A673 (cell line): ENCODE data around the gene SUN5. TPM values are rescaled to one million over a fixed set of nuclear protein-coding genes. Genes with fewer than 3 reads are reported as not detected.

Experiments used
- BruUV-seq: library from RNA; stranded (reverse); fragments of 400-500 nt; replicated peaks from 2 replicates; lab custom pipeline; 2021; lab: Mats Ljungman, UMichigan
- CTCF ChIA-PET: fragments of 300-600 bp; sonication (Branson Sonifier 250); formaldehyde crosslinking; loops from one replicate; lab custom pipeline; 2022; ENCODE audit warnings: antibody characterized with exemption; lab: Charles Lee
- POLR2A ChIA-PET: fragments of 300-600 bp; sonication (Branson Sonifier 250); formaldehyde crosslinking; loops from one replicate; lab custom pipeline; 2022; ENCODE audit warnings: antibody characterized with exemption; ENCODE audit not compliant: low non-redundant PET; lab: Charles Lee
- DNase-seq: peaks from one replicate; pipeline ENCODE4 v3.0.0-alpha.2; 2015; ENCODE audit warnings: low spot score
- H3K27ac ChIP-seq: fragments of 200-600 bp; sonication (generic); 2 replicates; pipeline ENCODE4 v1.5.1; 2016; ENCODE audit warnings: mixed run types, low read depth, mild to moderate bottlenecking, mixed read lengths, antibody characterized with exemption, low read length; ENCODE audit not compliant: poor library complexity, severe bottlenecking
- H3K27me3 ChIP-seq: fragments of 200-600 bp; sonication (generic); replicated peaks from 2 replicates; pipeline ENCODE4 v1.6.1; 2017; ENCODE audit warnings: mixed run types, low read depth, mild to moderate bottlenecking, mixed read lengths, antibody characterized with exemption, low read length; ENCODE audit not compliant: insufficient read depth, poor library complexity
- H3K36me3 ChIP-seq: fragments of 200-600 bp; sonication (generic); 2 replicates; pipeline ENCODE4 v1.6.1; 2016; ENCODE audit warnings: mixed run types, mild to moderate bottlenecking, mixed read lengths, antibody characterized with exemption, low read length; ENCODE audit not compliant: insufficient read depth, poor library complexity, severe bottlenecking
- H3K4me1 ChIP-seq: fragments of 200-600 bp; sonication (generic); 2 replicates; pipeline ENCODE4 v1.6.1; 2017; ENCODE audit warnings: mixed run types, mild to moderate bottlenecking, mixed read lengths, antibody characterized with exemption, low read length; ENCODE audit not compliant: insufficient read depth, poor library complexity, severe bottlenecking
- H3K4me3 ChIP-seq: fragments of 200-600 bp; sonication (generic); 2 replicates; pipeline ENCODE4 v1.5.1; 2016; ENCODE audit warnings: low read depth, mixed run types, mild to moderate bottlenecking, mixed read lengths, low read length; ENCODE audit not compliant: poor library complexity, severe bottlenecking
- H3K9me3 ChIP-seq: fragments of 200-600 bp; sonication (generic); 2 replicates; pipeline ENCODE4 v1.6.1; 2016; ENCODE audit warnings: mixed run types, low read depth, mild to moderate bottlenecking, mixed read lengths, antibody characterized with exemption, low read length; ENCODE audit not compliant: poor library complexity, severe bottlenecking
- EZH2 ChIP-seq: fragments of 200-600 bp; sonication (generic); IDR thresholded peaks from 2 replicates; pipeline ENCODE4 v1.6.1; 2017; ENCODE audit warnings: borderline replicate concordance, low read depth, mild to moderate bottlenecking, mixed read lengths, antibody characterized with exemption, low read length; ENCODE audit not compliant: poor library complexity, severe bottlenecking
- intact Hi-C: fragments of 100-400 bp; cut with micrococcal nuclease; formaldehyde crosslinking; loops from one replicate; pipeline ENCODE4 v1.10.0; 2022; ENCODE audit not compliant: unreplicated experiment
- total RNA-seq: library from RNA; stranded (reverse); gene quantifications from 2 replicates; pipeline ENCODE4 v1.2.3, GENCODE V29; 2021
- TF ChIP-seq, protein P1 (sequence below): fragments of 300-800, 200-600 bp; sonication (generic); conservative IDR thresholded peaks from 2 replicates; pipeline ENCODE4 v1.5.1; 2017; ENCODE audit warnings: low read depth, mild to moderate bottlenecking, antibody characterized with exemption, low read length, moderate library complexity, mixed read lengths

Gene SUN5
- total RNA-seq, 1 experiment from 2014 or later: not detected

DNA sequence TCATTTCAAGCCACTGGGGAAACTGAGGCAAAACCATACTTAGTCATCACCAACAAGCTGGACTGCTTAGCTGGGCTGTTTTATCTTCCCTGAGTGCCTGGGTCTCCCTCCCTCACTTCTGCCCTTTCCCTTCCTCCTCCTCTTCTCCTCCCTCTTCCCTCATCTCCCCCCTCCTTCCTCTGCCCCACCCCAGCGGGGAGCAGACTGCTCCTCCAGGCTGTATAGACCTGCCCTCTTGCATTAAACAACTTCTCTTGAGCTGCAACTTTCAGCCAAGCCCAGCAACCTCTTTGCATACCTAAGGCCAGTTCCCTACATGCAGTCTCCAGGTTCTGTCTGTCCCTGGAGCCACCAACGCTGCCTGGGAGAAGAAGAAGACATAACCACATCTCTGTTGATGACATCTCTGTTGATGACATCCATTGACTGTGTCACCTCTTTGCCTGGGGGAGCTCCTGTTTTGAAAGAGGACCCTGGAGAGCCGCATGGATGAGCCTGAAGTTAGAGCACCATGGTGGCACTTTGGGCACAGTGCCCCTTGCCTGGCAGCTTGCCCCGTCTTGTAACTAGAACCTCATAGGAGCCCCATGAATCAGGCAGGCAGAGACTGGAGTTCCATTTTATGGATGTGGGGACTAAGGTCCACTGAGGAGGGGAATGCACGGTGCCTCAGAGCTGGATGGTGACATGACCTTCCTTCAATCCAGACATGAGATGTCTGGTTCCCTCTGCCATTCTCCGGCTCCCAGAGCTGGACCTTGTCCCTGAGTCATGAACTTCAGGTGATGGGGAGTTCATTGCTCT lies 19.4 kb upstream of the SUN5 start:
- DNase-seq: no peak
- ChIA-PET CTCF (no interaction called here), POLR2A (no interaction called here)
- H3K4me3 ChIP-seq: no peak overlapping the region
- no peaks in the 10 kb centered on the region for H3K36me3 ChIP-seq
- H3K4me1 ChIP-seq: no peaks in the 10 kb centered on the region
- TF ChIP-seq, protein P1, sequence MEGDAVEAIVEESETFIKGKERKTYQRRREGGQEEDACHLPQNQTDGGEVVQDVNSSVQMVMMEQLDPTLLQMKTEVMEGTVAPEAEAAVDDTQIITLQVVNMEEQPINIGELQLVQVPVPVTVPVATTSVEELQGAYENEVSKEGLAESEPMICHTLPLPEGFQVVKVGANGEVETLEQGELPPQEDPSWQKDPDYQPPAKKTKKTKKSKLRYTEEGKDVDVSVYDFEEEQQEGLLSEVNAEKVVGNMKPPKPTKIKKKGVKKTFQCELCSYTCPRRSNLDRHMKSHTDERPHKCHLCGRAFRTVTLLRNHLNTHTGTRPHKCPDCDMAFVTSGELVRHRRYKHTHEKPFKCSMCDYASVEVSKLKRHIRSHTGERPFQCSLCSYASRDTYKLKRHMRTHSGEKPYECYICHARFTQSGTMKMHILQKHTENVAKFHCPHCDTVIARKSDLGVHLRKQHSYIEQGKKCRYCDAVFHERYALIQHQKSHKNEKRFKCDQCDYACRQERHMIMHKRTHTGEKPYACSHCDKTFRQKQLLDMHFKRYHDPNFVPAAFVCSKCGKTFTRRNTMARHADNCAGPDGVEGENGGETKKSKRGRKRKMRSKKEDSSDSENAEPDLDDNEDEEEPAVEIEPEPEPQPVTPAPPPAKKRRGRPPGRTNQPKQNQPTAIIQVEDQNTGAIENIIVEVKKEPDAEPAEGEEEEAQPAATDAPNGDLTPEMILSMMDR: no peak
- no peak for TF ChIP-seq EZH2
- intact Hi-C loops: no loop called here
- H3K27ac ChIP-seq: no peak overlapping the region
- no TSS peak for BruUV-seq
- H3K27me3 ChIP-seq: no peaks in the 10 kb centered on the region
- H3K9me3 ChIP-seq: no peaks in the 10 kb centered on the region

DNA sequence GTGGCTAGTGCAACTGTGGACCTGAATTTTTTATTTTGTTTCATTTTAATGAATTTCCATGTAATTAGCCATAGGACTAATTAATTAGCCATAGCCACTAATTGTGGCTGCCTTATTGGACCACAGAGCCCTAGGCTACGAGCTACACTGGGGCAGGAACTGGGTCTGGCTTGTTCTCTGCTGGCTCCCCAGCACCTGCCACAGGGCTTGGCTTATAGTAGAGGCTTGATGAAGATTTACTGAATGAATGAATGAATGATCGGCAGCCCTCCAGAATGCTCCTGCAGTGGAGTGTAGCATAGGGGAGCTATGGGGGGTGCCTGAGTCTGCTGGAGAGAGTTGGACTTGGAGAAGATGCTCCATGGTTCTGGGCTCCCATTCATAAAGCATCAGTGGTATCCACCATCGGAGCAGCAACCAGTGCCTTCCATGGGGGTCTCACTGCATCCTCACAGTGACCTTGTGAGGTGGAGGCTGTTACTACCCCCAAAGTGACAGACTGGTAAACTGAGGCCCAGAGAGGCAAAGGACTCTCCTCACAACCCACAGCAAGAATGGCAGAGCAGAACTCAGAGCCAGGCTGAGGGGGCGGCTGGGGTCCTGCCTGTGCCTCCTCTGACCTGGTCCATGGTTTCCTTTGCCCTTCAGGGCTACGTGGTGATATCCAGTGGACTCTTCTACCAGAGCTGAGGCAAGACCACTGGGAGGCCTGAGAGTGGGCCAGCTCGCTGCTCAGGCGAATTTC lies 18.6 kb upstream of the SUN5 start:
- no TSS peak for BruUV-seq
- H3K27ac ChIP-seq: no peak overlapping the region
- no peaks in the 10 kb centered on the region for H3K27me3 ChIP-seq
- DNase-seq: no peak
- H3K4me1 ChIP-seq: no peaks in the 10 kb centered on the region
- no peak overlapping the region for H3K4me3 ChIP-seq
- H3K9me3 ChIP-seq: no peaks in the 10 kb centered on the region
- no peaks in the 10 kb centered on the region for H3K36me3 ChIP-seq
- ChIA-PET CTCF (no interaction called here), POLR2A (no interaction called here)
- intact Hi-C loops: no loop called here
- no peak for TF ChIP-seq EZH2
- TF ChIP-seq, protein P1: no peak

DNA sequence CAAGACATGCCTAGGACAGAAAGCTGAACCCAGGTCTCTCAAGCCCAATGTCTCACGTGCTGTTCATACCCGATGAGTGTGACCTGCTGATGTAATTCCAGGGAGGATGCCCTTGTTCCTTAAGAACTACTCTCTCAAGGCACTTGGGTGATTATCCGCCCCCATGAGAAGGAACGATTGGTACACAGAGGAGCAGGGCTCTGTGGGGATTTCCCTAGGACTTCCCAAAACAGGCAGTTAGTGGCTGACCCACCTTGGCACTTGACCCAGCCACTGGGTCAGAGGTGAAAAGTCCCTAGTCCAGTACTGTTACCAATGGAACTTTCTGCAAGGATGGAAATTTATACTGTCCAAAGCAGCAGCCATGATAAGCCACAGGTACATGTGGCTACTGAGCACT lies 18.1 kb upstream of the SUN5 start:
- Histone ChIP-seq H3K4me1 (no peaks in the 10 kb centered on the region), H3K27ac (no peak overlapping the region), H3K36me3 (no peaks in the 10 kb centered on the region), H3K9me3 (no peaks in the 10 kb centered on the region), H3K4me3 (no peak overlapping the region), H3K27me3 (peaks cover 4% of the 10 kb centered on the region)
- CTCF ChIA-PET: no interaction called here
- POLR2A ChIA-PET: no interaction called here
- no peak for DNase-seq
- no peak for TF ChIP-seq EZH2
- TF ChIP-seq, protein P1: no peak
- BruUV-seq: no TSS peak
- intact Hi-C loops: no loop called here
